ENCODE measurements around the gene FNIP1.
"Not testable (repeated sequence)": the region's sequence is repeated elsewhere in the genome, so short reads cannot be mapped to it uniquely, and the experiment has no call there.

DNA sequence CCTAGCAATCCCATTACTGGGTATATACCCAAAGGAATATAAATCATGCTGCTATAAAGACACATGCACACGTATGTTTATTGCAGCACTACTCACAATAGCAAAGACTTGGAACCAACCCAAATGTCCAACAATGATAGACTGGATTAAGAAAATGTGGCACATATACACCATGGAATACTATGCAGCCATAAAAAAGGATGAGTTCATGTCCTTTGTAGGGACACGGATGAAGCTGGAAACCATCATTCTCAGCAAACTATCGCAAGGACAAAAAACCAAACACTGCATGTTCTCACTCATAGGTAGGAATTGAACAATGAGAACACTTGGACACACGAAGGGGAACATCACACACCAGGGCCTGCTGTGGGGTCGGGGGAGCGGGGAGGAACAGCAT is 61.9 kb downstream of the FNIP1 start:
- not testable (repeated sequence) for TF ChIP-seq POLR2A, POLR2AphosphoS5 (IDR thresholded peaks at IDR 0.05; ENCODE audit: low read depth, low read length)
